ENCODE data around the gene NAV3.

DNA sequence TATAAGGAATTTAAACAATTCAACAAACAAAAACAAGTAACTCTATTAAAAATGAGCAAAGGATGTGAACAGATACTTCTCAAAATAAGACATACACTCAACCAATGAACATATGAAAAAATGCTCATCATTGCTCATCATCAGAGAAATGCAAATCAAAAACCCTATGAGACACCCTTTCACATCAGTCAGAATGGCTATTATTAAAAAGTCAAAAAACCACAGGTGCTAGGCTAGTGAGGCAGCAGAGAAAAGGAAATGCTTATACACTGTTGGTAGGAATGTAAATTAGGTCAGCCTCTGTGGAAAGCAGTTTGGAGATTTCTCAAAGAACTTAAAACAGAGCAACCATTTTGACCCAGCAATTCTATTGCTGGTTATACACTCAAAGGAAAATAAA is 52.0 kb downstream of the NAV3 start:
- TF ChIP-seq, protein P1, sequence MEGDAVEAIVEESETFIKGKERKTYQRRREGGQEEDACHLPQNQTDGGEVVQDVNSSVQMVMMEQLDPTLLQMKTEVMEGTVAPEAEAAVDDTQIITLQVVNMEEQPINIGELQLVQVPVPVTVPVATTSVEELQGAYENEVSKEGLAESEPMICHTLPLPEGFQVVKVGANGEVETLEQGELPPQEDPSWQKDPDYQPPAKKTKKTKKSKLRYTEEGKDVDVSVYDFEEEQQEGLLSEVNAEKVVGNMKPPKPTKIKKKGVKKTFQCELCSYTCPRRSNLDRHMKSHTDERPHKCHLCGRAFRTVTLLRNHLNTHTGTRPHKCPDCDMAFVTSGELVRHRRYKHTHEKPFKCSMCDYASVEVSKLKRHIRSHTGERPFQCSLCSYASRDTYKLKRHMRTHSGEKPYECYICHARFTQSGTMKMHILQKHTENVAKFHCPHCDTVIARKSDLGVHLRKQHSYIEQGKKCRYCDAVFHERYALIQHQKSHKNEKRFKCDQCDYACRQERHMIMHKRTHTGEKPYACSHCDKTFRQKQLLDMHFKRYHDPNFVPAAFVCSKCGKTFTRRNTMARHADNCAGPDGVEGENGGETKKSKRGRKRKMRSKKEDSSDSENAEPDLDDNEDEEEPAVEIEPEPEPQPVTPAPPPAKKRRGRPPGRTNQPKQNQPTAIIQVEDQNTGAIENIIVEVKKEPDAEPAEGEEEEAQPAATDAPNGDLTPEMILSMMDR (IDR thresholded peaks at IDR 0.05): no peak
- no peak for TF ChIP-seq POLR2A (IDR thresholded peaks at IDR 0.05)
